Body of pancreas (tissue), 4 donors: ENCODE measurements around the gene ALDOC. TPM values are rescaled to one million over a fixed set of nuclear protein-coding genes. Genes with fewer than 3 reads are reported as not detected.
"Not testable (repeated sequence)": the region's sequence is repeated elsewhere in the genome, so short reads cannot be mapped to it uniquely, and the experiment has no call there.

Experiments used
- ATAC-seq: fragments of 150-250 bp; one replicate; pipeline ENCODE4 v1.9.1; 2016
- DNase-seq, 4 donors: peaks; one replicate each; pipeline ENCODE4 v3.0.0-alpha.2; 2019
- H3K27ac ChIP-seq, 4 donors: fragments of 200-600 bp; sonication (generic); 1 replicate in 3 of 4; 2 replicates in 1 of 4; pipeline versions ENCODE4 v1.5.1 to v1.6.1; 2016 to 2019; ENCODE audit warnings: mild to moderate bottlenecking in 1 of 4, mixed read lengths in 1 of 4, moderate library complexity in 1 of 4
- H3K27me3 ChIP-seq, 2 donors: fragments of 200-600 bp; sonication (generic); one replicate each; pipeline ENCODE4 v1.6.0; 2016; ENCODE audit warnings: mild to moderate bottlenecking in 1 of 2
- H3K36me3 ChIP-seq, 2 donors: fragments of 200-600 bp; sonication (generic); replicated peaks in 1 of 2; 2 replicates each; pipeline ENCODE4 v1.5.1; 2016; ENCODE audit warnings: low read depth in 2 of 2; ENCODE audit not compliant: insufficient read depth in 1 of 2
- H3K4me1 ChIP-seq: fragments of 200-600 bp; sonication (generic); one replicate; pipeline ENCODE4 v1.6.0; 2016
- H3K4me3 ChIP-seq, 2 donors: fragments of 200-600 bp; sonication (generic); 1 replicate in 1 of 2; 2 replicates in 1 of 2; pipeline ENCODE4 v1.5.1; 2016 to 2019
- H3K9me3 ChIP-seq, 3 donors: fragments of 200-600 bp; sonication (generic); 1 replicate in 2 of 3; 2 replicates in 1 of 3; pipeline ENCODE4 v1.5.1; 2016
- POLR2A ChIP-seq, 3 donors: fragments of 450-650 bp; IDR thresholded peaks; one replicate each; pipeline ENCODE4 v1.6.1; 2016; ENCODE audit warnings: antibody characterized with exemption in 3 of 3, mild to moderate bottlenecking in 2 of 3
- WGBS, 2 donors: methylation state at CpG; one replicate each; pipeline ENCODE4 v1.1.5; 2017; 5-methylcytosine and 5-hydroxymethylcytosine counted together
- intact Hi-C: fragments of 100-400 bp; cut with DNase I; formaldehyde crosslinking; loops from one replicate; pipeline ENCODE4 v1.15.1; 2023
- total RNA-seq, 2 donors: library from RNA; depleted of rRNA; stranded (reverse); fragments of >200 nt; gene quantifications; one replicate each; pipeline ENCODE4 v1.1.0, GENCODE V29; 2016
- TF ChIP-seq, protein P1 (sequence below), 7 experiments: fragments of 450-650 bp in 4 of 7; fragments of 200-600 bp in 3 of 7; sonication (generic) in 3 of 7; IDR thresholded peaks; one replicate each; pipeline ENCODE4 v1.5.1; 2016 to 2019; ENCODE audit warnings: antibody characterized with exemption in 7 of 7

Gene ALDOC
- total RNA-seq, 2 donors from 2014 or later, result 2.9 to 25.1 TPM

DNA sequence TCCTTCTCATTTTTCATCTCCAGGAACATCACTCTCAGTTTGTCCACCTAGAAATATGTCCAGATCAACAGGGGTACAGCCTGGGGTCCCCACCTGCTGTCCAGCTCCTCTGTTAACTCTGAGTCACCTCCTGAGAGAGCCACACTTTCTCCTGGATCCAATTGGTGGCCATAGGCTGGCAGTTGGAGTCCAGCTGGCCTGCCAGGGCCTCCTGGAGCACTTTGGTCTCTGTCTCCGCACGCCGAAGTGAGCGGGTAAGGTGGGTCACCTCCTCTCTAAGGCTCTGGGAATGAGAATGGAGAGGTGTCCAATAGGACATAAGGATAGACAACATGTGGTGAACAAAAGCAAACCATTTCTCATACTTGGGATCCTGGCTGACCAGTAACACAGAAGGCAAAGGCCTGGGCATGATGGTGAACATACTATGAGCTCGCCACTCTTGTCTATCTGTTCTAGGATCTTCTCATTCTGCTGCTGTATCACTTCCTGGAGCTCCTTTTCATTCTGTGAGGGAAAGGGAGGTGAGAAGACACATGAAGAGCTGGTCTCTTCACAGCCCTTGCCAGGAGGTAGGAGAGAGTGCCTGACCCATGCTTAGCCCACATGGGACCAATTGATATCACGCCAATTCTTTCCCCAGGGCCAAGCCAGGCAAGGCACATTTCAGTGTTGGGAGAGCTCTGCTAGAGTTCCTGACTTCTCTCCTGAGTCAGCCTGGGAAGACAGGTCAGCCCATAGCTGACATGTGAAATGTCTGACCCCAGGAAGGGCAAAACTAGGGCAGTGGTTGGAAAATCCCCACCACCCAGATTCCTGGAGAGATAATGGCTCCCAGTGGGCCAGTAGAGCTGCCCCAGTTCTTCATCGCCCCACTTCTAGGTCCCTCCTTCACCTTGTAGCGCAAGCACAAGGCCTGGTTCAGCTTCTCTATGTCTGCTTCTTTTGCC lies 1.8 kb upstream of the ALDOC start:
- DNase-seq (no peak), ATAC-seq (no peak)
- H3K4me1 ChIP-seq, result peaks cover 10% of the 10 kb centered on the region
- no peaks in the 10 kb centered on the region for H3K9me3 ChIP-seq
- H3K27ac ChIP-seq, result no peak overlapping the region
- H3K4me3 ChIP-seq, result no peak overlapping the region
- intact Hi-C loops, result no loop called here
- TF ChIP-seq POLR2A (IDR thresholded peaks at IDR 0.05), result no peak
- TF ChIP-seq, protein P1, sequence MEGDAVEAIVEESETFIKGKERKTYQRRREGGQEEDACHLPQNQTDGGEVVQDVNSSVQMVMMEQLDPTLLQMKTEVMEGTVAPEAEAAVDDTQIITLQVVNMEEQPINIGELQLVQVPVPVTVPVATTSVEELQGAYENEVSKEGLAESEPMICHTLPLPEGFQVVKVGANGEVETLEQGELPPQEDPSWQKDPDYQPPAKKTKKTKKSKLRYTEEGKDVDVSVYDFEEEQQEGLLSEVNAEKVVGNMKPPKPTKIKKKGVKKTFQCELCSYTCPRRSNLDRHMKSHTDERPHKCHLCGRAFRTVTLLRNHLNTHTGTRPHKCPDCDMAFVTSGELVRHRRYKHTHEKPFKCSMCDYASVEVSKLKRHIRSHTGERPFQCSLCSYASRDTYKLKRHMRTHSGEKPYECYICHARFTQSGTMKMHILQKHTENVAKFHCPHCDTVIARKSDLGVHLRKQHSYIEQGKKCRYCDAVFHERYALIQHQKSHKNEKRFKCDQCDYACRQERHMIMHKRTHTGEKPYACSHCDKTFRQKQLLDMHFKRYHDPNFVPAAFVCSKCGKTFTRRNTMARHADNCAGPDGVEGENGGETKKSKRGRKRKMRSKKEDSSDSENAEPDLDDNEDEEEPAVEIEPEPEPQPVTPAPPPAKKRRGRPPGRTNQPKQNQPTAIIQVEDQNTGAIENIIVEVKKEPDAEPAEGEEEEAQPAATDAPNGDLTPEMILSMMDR (IDR thresholded peaks at IDR 0.05), result no peak
- 96 to 100% methylated on average over 8 of the region's 8 CpGs for WGBS, 2 donors
- H3K36me3 ChIP-seq, result no peaks in the 10 kb centered on the region
- no peaks in the 10 kb centered on the region for H3K27me3 ChIP-seq

GRCh38 chr17:28577466-28577824 lies 750 bp upstream of the ALDOC start:
- Histone ChIP-seq H3K4me1 (peaks cover 11% of the 10 kb centered on the region), H3K9me3 (no peaks in the 10 kb centered on the region), H3K4me3 (no peak overlapping the region), H3K27ac (no peak overlapping the region), H3K27me3 (no peaks in the 10 kb centered on the region), H3K36me3 (no peaks in the 10 kb centered on the region)
- 96 to 97% methylated on average over 3 of the region's 3 CpGs for WGBS, 2 donors
- DNase-seq, result no peak
- intact Hi-C loops, result no loop called here
- no peak for ATAC-seq
- TF ChIP-seq, protein P1 (IDR thresholded peaks at IDR 0.05), result no peak
- TF ChIP-seq POLR2A (IDR thresholded peaks at IDR 0.05), result no peak

- H3K9me3 ChIP-seq, ATAC-seq, H3K27ac ChIP-seq, H3K27me3 ChIP-seq, H3K36me3 ChIP-seq, DNase-seq, intact Hi-C loops, H3K4me3 ChIP-seq: not testable (repeated sequence)
- peaks cover 19% of the 10 kb centered on the region for H3K4me1 ChIP-seq
- 71 to 77% methylated on average over 3 of the region's 3 CpGs for WGBS, 2 donors
Measured at GRCh38 chr17:28576016-28576415, 679 bp downstream of the ALDOC start.

- no peaks in the 10 kb centered on the region for H3K9me3 ChIP-seq
- DNase-seq (no peak), ATAC-seq (no peak)
- no peaks in the 10 kb centered on the region for H3K36me3 ChIP-seq
- 86 to 92% methylated on average over 14 of the region's 14 CpGs for WGBS, 2 donors
- intact Hi-C loops, result no loop called here
- H3K27ac ChIP-seq, result no peak overlapping the region
- no peaks in the 10 kb centered on the region for H3K27me3 ChIP-seq
- TF ChIP-seq, protein P1 (IDR thresholded peaks at IDR 0.05), result no peak
- TF ChIP-seq POLR2A (IDR thresholded peaks at IDR 0.05), result no peak
- H3K4me1 ChIP-seq, result peaks cover 22% of the 10 kb centered on the region
- H3K4me3 ChIP-seq, result no peak overlapping the region
Measured at GRCh38 chr17:28575126-28575795, 1.4 kb downstream of the ALDOC start.

DNA sequence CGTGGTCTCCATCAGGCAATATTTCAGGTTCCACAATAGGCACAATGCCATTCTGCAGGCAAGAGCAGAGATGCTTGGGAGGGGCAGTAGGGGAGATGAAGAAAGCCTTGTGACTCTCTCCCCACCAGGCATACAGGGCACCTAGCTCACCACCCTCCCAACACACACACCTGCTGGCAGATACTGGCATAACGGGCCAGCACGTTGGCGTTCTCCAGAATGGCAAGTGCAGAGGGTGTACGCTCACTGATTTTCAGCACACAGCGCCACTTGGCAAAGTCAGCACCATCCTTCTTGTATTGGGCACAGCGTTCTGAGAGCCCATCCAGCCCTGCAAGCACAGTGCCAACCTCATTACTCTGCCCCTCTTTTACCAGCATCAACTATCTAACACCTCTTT lies 2.2 kb downstream of the ALDOC start:
- H3K4me1 ChIP-seq, result peaks cover 30% of the 10 kb centered on the region
- no peak overlapping the region for H3K4me3 ChIP-seq
- H3K27me3 ChIP-seq, result no peaks in the 10 kb centered on the region
- intact Hi-C loops, result no loop called here
- DNase-seq (no peak), ATAC-seq (no peak)
- H3K9me3 ChIP-seq, result no peaks in the 10 kb centered on the region
- no peak for TF ChIP-seq POLR2A (IDR thresholded peaks at IDR 0.05)
- TF ChIP-seq, protein P1 (IDR thresholded peaks at IDR 0.05), result no peak
- no peaks in the 10 kb centered on the region for H3K36me3 ChIP-seq
- no peak overlapping the region for H3K27ac ChIP-seq
- 77 to 89% methylated on average over 3 to 7 of the region's 7 CpGs for WGBS, 2 donors
